ENCODE data around the gene ZCWPW2.

ZCWPW2 gene

GRCh38 chr3:28349469-28350000, 1.0 kb downstream of the ZCWPW2 start:
- no peak for DNase-seq (ENCODE audit: low read depth in 2 of 2, low spot score in 1 of 2)

- no peak for DNase-seq (ENCODE audit: low read depth in 2 of 2, low spot score in 1 of 2)
Measured at GRCh38 chr3:28376424-28376823, 27.9 kb downstream of the ZCWPW2 start.

GRCh38 chr3:28386049-28386448, 37.5 kb downstream of the ZCWPW2 start:
- DNase-seq (ENCODE audit: low read depth in 2 of 2, low spot score in 1 of 2): no peak

GRCh38 chr3:28388978-28389377, 40.5 kb downstream of the ZCWPW2 start:
- no peak for DNase-seq (ENCODE audit: low read depth in 2 of 2, low spot score in 1 of 2)

GRCh38 chr3:28399206-28399605, 50.7 kb downstream of the ZCWPW2 start:
- DNase-seq (ENCODE audit: low read depth in 2 of 2, low spot score in 1 of 2): no peak

- no peak for DNase-seq (ENCODE audit: low read depth in 2 of 2, low spot score in 1 of 2)
Measured at GRCh38 chr3:28406241-28406640, 57.7 kb downstream of the ZCWPW2 start.

- no peak for DNase-seq (ENCODE audit: low read depth in 2 of 2, low spot score in 1 of 2)
Measured at GRCh38 chr3:28449398-28449797, 100.9 kb downstream of the ZCWPW2 start.

- no peak for DNase-seq (ENCODE audit: low read depth in 2 of 2, low spot score in 1 of 2)
Measured at GRCh38 chr3:28462866-28463265, 114.3 kb downstream of the ZCWPW2 start.

- DNase-seq (ENCODE audit: low read depth in 2 of 2, low spot score in 1 of 2): no peak
Measured at GRCh38 chr3:28467414-28467813, 118.9 kb downstream of the ZCWPW2 start.

GRCh38 chr3:28476194-28476593, 127.7 kb downstream of the ZCWPW2 start:
- DNase-seq (ENCODE audit: low read depth in 2 of 2, low spot score in 1 of 2): no peak

- no peak for DNase-seq (ENCODE audit: low read depth in 2 of 2, low spot score in 1 of 2)
Measured at GRCh38 chr3:28476764-28477163, 128.2 kb downstream of the ZCWPW2 start.

- DNase-seq (ENCODE audit: low read depth in 2 of 2, low spot score in 1 of 2): no peak
Measured at GRCh38 chr3:28485164-28485563, 136.6 kb downstream of the ZCWPW2 start.

- DNase-seq (ENCODE audit: low read depth in 2 of 2, low spot score in 1 of 2): no peak
Measured at GRCh38 chr3:28495301-28495700, 146.8 kb downstream of the ZCWPW2 start.

- no peak for DNase-seq (ENCODE audit: low read depth in 2 of 2, low spot score in 1 of 2)
Measured at GRCh38 chr3:28502397-28502937, 153.9 kb downstream of the ZCWPW2 start.

GRCh38 chr3:28504976-28505375, 156.5 kb downstream of the ZCWPW2 start:
- no peak for DNase-seq (ENCODE audit: low read depth in 2 of 2, low spot score in 1 of 2)

- no peak for DNase-seq (ENCODE audit: low read depth in 2 of 2, low spot score in 1 of 2)
Measured at GRCh38 chr3:28521663-28522062, 173.1 kb downstream of the ZCWPW2 start.

GRCh38 chr3:28542351-28542750, 193.8 kb downstream of the ZCWPW2 start:
- no peak for DNase-seq (ENCODE audit: low read depth in 2 of 2, low spot score in 1 of 2)

- DNase-seq (ENCODE audit: low read depth in 2 of 2, low spot score in 1 of 2): no peak
Measured at GRCh38 chr3:28544236-28544635, 195.7 kb downstream of the ZCWPW2 start.

- DNase-seq (ENCODE audit: low read depth in 2 of 2, low spot score in 1 of 2): no peak
Measured at GRCh38 chr3:28544831-28545230, 196.3 kb downstream of the ZCWPW2 start.

GRCh38 chr3:28547677-28548076, 199.2 kb downstream of the ZCWPW2 start:
- DNase-seq (ENCODE audit: low read depth in 2 of 2, low spot score in 1 of 2): no peak

- no peak for DNase-seq (ENCODE audit: low read depth in 2 of 2, low spot score in 1 of 2)
Measured at GRCh38 chr3:28553175-28553574, 204.7 kb downstream of the ZCWPW2 start.

- DNase-seq (ENCODE audit: low read depth in 2 of 2, low spot score in 1 of 2): no peak
Measured at GRCh38 chr3:28556195-28556594, 207.7 kb downstream of the ZCWPW2 start.

- no peak for DNase-seq (ENCODE audit: low read depth in 2 of 2, low spot score in 1 of 2)
Measured at GRCh38 chr3:28564211-28564610, 215.7 kb downstream of the ZCWPW2 start.
